ENCODE measurements around the gene RHBDL2. TPM values are rescaled to one million over a fixed set of nuclear protein-coding genes. Genes with fewer than 3 reads are reported as not detected.
A peak's percentile ranks its signal among the peaks of the same experiment; 100 is the strongest.

Gene RHBDL2
- total and polyA plus RNA-seq, 2 of the 13 experiments (the other 11 are each of a cell fraction or from before 2014, with no cell fraction given), result 3.3 to 5.4 TPM

DNA sequence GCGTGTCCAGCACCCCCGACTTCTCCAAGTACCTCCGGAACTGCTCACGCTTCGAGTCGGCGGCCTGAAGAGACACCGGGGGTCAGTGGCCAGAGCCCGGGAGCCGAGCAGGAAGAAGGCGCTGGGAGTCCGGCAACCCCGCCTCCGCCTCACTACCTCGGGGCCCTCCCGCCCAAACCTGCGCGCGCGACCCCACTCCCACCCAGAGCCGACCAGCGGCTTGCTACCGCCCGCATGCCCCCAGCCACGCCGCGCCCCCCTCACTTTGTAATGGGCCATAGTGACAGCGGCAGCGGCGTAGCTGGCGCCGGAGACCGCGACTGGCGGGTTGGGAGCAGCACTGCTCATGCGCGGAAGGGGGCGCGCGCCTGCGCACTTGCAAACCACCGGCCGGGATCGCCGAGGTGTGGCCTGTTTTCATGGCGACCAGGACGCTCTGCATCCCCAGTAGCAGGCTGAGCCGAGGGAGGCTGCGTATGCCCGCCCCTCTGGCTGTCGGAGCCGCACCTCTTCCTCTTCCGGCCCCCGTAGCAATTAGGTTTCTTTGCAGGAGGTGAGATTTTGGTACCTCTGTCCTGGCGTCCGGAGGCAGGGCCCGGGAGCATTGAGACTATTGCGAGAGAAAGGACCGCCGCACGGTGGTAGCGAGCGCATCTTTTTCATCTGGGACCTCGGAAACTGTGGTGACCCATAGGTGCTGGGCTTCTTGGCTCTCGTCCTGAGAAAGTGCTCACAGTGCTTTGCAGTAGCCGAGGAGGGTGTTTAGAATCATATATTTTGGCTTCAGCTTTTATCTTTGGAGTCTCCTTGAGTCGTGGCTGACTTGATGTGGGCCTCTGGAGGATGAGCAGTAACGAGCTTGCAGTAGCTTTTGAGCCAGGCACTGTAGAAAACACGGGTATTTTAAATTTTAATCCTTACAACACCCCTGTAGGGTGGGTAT, 68.3 kb downstream of the RHBDL2 start, which contains the start of gene MYCBP (continued):
- TF ChIP-seq, protein P1, sequence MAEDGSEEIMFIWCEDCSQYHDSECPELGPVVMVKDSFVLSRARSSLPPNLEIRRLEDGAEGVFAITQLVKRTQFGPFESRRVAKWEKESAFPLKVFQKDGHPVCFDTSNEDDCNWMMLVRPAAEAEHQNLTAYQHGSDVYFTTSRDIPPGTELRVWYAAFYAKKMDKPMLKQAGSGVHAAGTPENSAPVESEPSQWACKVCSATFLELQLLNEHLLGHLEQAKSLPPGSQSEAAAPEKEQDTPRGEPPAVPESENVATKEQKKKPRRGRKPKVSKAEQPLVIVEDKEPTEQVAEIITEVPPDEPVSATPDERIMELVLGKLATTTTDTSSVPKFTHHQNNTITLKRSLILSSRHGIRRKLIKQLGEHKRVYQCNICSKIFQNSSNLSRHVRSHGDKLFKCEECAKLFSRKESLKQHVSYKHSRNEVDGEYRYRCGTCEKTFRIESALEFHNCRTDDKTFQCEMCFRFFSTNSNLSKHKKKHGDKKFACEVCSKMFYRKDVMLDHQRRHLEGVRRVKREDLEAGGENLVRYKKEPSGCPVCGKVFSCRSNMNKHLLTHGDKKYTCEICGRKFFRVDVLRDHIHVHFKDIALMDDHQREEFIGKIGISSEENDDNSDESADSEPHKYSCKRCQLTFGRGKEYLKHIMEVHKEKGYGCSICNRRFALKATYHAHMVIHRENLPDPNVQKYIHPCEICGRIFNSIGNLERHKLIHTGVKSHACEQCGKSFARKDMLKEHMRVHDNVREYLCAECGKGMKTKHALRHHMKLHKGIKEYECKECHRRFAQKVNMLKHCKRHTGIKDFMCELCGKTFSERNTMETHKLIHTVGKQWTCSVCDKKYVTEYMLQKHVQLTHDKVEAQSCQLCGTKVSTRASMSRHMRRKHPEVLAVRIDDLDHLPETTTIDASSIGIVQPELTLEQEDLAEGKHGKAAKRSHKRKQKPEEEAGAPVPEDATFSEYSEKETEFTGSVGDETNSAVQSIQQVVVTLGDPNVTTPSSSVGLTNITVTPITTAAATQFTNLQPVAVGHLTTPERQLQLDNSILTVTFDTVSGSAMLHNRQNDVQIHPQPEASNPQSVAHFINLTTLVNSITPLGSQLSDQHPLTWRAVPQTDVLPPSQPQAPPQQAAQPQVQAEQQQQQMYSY (CRISPR knock-in tag; IDR thresholded peaks at IDR 0.05), result no peak
- TF ChIP-seq EEA1 (CRISPR knock-in tag; IDR thresholded peaks at IDR 0.05; ENCODE audit: borderline replicate concordance) (no peak), ZNF331 (CRISPR knock-in tag; IDR thresholded peaks at IDR 0.05) (0 out of 2 replicates have a peak, but pooled peaks have one; percentile 8), MAF1 (CRISPR knock-in tag; IDR thresholded peaks at IDR 0.05; ENCODE audit: borderline replicate concordance) (0 out of 2 replicates have a peak, but pooled peaks have one; percentile 44), PPARG (CRISPR knock-in tag; conservative IDR thresholded peaks at IDR 0.05) (no peak), JUN (CRISPR knock-in tag; IDR thresholded peaks at IDR 0.05) (no peak), ZNF253 (CRISPR knock-in tag; IDR thresholded peaks at IDR 0.05; ENCODE audit: borderline replicate concordance) (no peak), CHD2 (IDR thresholded peaks at IDR 0.05; ENCODE audit: low read depth, low read length) (no peak), SOX5 (CRISPR knock-in tag; IDR thresholded peaks at IDR 0.05; ENCODE audit: borderline replicate concordance) (no peak), HMG20A (CRISPR knock-in tag; IDR thresholded peaks at IDR 0.05; ENCODE audit: borderline replicate concordance) (no peak), THRA (CRISPR knock-in tag; IDR thresholded peaks at IDR 0.05; ENCODE audit: borderline replicate concordance) (peak; percentile 10; the same call in 1 of the 2 replicates), ZNF333 (CRISPR knock-in tag; IDR thresholded peaks at IDR 0.05; ENCODE audit: borderline replicate concordance) (no peak), EED (CRISPR knock-in tag; IDR thresholded peaks at IDR 0.05) (peak; percentile 9; the same call in 1 of the 2 replicates), MATR3 (CRISPR knock-in tag; IDR thresholded peaks at IDR 0.05) (no peak), YEATS4 (CRISPR knock-in tag; IDR thresholded peaks at IDR 0.05; ENCODE audit: borderline replicate concordance) (no peak; the same call in 1 of the 2 replicates), TFDP2 (CRISPR knock-in tag; IDR thresholded peaks at IDR 0.05) (no peak), ATF1 (CRISPR knock-in tag; IDR thresholded peaks at IDR 0.05) (no peak), SMC3 (IDR thresholded peaks at IDR 0.05; ENCODE audit: low read length) (no peak), GABPB1 (CRISPR knock-in tag; IDR thresholded peaks at IDR 0.05) (peak; percentile 95), PAF1 (CRISPR knock-in tag; IDR thresholded peaks at IDR 0.05) (no peak)
- TF ChIP-seq, protein P2, sequence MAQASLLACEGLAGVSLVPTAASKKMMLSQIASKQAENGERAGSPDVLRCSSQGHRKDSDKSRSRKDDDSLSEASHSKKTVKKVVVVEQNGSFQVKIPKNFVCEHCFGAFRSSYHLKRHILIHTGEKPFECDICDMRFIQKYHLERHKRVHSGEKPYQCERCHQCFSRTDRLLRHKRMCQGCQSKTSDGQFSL (CRISPR knock-in tag; IDR thresholded peaks at IDR 0.05), result no peak
